ENCODE results near the gene PLEKHG7. TPM values are rescaled to one million over a fixed set of nuclear protein-coding genes. Genes with fewer than 3 reads are reported as not detected.

PLEKHG7 gene
- total and polyA plus RNA-seq, 4 donors: 0.08 to 0.28 (median 0.13) TPM

GRCh38 chr12:92736605-92737004 lies 33.8 kb downstream of the PLEKHG7 start:
- Histone ChIP-seq H3K27me3 (ENCODE audit: control insufficient read depth in 4 of 4, insufficient read depth in 4 of 4, low read length in 3 of 4) (no peaks in the 10 kb centered on the region), H3K36me3 (ENCODE audit: control insufficient read depth in 4 of 4, insufficient read depth in 3 of 4, low read depth in 1 of 4, low read length in 3 of 4) (no peaks in the 10 kb centered on the region), H3K4me1 (ENCODE audit: control insufficient read depth in 4 of 4, insufficient read depth in 4 of 4, low read length in 3 of 4) (no peaks in the 10 kb centered on the region), H3K4me3 (ENCODE audit: low read depth in 1 of 3, low read length in 3 of 3) (no peak overlapping the region), H3K9ac (ENCODE audit: low read depth in 1 of 2, low read length in 2 of 2) (no peak overlapping the region), H3K9me3 (ENCODE audit: control insufficient read depth in 4 of 4, low read length in 3 of 4) (no peaks in the 10 kb centered on the region), H3K27ac (ENCODE audit: low read depth in 1 of 2, low read length in 2 of 2) (no peak overlapping the region)
- no peak for DNase-seq (ENCODE audit: low spot score)
- TF ChIP-seq REST (IDR thresholded peaks at IDR 0.05): no peak
- no peak for TF ChIP-seq HNF4G (IDR thresholded peaks at IDR 0.05)
- no peak for TF ChIP-seq ATF3 (IDR thresholded peaks at IDR 0.05)
- TF ChIP-seq RXRA (IDR thresholded peaks at IDR 0.05): no peak
- TF ChIP-seq FOXA2 (IDR thresholded peaks at IDR 0.05): no peak
- TF ChIP-seq NR2F2 (IDR thresholded peaks at IDR 0.05): no peak
- TF ChIP-seq GABPA (IDR thresholded peaks at IDR 0.05 in 1 of 2, conservative IDR thresholded peaks at IDR 0.05 in 1 of 2): no peak
- 84% methylated on average over 6 of the region's 6 CpGs for WGBS

GRCh38 chr12:92737855-92738850 lies 35.4 kb downstream of the PLEKHG7 start:
- Histone ChIP-seq H3K27me3 (ENCODE audit: control insufficient read depth in 4 of 4, insufficient read depth in 4 of 4, low read length in 3 of 4) (no peaks in the 10 kb centered on the region), H3K4me1 (ENCODE audit: control insufficient read depth in 4 of 4, insufficient read depth in 4 of 4, low read length in 3 of 4) (no peaks in the 10 kb centered on the region), H3K27ac (ENCODE audit: low read depth in 1 of 2, low read length in 2 of 2) (no peak overlapping the region), H3K36me3 (ENCODE audit: control insufficient read depth in 4 of 4, insufficient read depth in 3 of 4, low read depth in 1 of 4, low read length in 3 of 4) (no peaks in the 10 kb centered on the region), H3K9ac (ENCODE audit: low read depth in 1 of 2, low read length in 2 of 2) (no peak overlapping the region), H3K4me3 (ENCODE audit: low read depth in 1 of 3, low read length in 3 of 3) (no peak overlapping the region), H3K9me3 (ENCODE audit: control insufficient read depth in 4 of 4, low read length in 3 of 4) (no peaks in the 10 kb centered on the region)
- TF ChIP-seq FOXA1 (IDR thresholded peaks at IDR 0.05) (no peak), EGR1 (IDR thresholded peaks at IDR 0.05; ENCODE audit: low read depth in 2 of 2) (no peak), CTCF (IDR thresholded peaks at IDR 0.05; ENCODE audit: low read depth, low read length, missing input control) (no peak), ATF3 (IDR thresholded peaks at IDR 0.05) (no peak), TAF1 (conservative IDR thresholded peaks at IDR 0.05) (no peak)
- WGBS: 94% methylated on average over 7 of the region's 7 CpGs
- DNase-seq (ENCODE audit: low spot score): no peak
